HG03135 (cell line): ENCODE results near the gene NUBPL.
"Not testable (repeated sequence)": the region's sequence is repeated elsewhere in the genome, so short reads cannot be mapped to it uniquely, and the experiment has no call there.

Source experiments
- ATAC-seq: cut with Tn5 transposase; IDR thresholded peaks from one replicate; pipeline ENCODE4 v1.9.1; 2021; ENCODE audit warnings: mild to moderate bottlenecking, moderate library complexity; ENCODE audit not compliant: unreplicated experiment

NUBPL gene

GRCh38 chr14:31868096-31868495 lies 306.9 kb downstream of the NUBPL start:
- not testable (repeated sequence) for ATAC-seq

DNA sequence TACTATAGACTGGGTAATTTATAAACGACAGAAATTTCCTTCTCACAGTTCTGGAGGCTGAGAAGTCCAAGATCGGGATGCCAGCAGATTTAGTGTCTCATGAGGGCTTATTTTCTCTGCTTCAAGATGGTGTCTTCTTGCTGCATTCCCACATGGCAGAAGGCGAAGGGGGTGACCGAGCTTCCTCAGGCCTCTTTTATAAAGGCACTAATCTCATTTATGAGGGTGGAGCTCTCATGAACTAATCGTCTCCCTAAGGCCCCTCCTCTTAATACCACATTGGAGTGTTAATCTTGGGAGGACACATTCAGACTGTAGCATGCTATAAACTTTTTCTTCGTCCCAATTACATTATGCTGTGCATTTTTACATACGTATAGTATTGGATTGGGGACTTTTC lies 315.5 kb downstream of the NUBPL start:
- no peak for ATAC-seq

DNA sequence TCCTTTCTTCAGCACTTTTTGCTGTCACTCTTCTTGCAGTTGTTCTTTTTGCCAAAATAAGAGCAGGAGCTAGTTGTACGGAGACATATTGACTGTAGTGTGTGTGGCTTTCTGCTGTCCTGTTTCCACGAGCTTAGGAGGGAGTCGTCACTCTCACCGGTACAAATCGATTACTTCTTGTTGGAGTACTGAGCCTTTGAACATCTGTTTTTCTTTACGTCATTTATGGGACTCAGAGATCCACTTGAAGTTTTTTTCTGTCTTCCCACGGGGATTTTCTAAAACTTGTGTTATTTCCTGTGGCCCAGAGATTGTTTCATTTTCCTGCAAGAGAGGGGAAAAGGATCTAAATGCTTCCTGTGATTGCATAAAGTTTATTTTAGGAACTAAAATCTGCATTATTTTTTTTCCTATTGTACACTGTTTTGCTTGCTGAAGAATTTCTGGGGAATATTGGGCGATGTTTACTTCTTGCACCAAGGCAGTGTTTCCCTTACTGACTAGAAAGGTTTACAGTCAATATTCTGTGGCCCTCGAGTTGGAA lies 316.1 kb downstream of the NUBPL start:
- no peak for ATAC-seq

DNA sequence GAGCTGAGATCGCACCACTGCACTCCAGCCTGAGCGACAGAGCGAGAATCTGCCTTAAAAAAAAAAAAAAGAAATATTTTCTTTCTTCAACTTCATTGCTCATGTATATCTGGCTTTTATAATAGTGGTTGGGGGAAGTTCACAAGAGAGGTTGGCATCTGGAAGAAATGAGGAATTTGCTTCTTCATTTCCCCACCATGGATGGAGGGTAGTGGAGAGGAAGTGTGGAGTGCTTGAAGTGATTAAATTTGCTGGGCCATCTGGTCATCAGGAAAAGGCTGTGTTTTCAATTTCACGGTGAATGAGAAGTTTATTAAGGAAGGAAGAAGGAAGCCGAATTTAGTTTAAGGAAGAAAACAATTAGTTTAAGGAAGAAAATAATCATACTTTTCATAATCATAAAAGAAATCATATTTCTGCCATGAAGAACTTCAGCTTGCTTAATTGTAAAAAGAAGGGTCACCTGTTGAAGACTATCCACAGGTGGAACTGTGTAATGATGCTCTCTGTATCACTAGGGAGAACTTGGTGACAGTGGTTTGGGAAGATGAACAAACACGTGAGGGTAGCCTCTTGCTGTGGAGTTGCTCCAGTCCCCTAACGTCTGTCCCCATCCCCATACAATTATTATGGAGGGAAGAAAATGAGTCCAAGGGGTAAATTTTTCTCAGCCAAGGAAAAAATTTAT lies 318.6 kb downstream of the NUBPL start:
- no peak for ATAC-seq

DNA sequence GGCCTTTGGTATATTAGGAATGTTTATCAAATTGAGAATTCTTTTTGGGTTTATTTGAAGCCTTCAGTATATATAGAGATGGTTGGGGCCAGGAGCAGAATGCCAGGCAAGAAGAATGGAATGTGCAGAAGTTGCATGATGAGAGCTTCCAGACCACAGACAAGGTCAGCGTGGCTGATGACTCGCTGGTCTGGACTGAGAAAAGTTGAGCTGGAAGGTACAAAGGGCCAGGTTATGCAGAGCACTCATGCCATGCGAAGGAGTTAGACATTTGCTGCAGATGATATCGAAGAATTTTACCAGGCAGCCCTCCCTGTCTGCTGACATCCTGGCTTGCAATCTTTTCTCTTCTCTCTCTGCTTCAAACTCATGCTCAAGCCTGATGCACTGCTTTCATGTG lies 319.7 kb downstream of the NUBPL start:
- ATAC-seq: no peak

- ATAC-seq: no peak
Observed at GRCh38 chr14:31881531-31882310, 320.5 kb downstream of the NUBPL start.

GRCh38 chr14:31884238-31884637 lies 323.0 kb downstream of the NUBPL start:
- no peak for ATAC-seq

DNA sequence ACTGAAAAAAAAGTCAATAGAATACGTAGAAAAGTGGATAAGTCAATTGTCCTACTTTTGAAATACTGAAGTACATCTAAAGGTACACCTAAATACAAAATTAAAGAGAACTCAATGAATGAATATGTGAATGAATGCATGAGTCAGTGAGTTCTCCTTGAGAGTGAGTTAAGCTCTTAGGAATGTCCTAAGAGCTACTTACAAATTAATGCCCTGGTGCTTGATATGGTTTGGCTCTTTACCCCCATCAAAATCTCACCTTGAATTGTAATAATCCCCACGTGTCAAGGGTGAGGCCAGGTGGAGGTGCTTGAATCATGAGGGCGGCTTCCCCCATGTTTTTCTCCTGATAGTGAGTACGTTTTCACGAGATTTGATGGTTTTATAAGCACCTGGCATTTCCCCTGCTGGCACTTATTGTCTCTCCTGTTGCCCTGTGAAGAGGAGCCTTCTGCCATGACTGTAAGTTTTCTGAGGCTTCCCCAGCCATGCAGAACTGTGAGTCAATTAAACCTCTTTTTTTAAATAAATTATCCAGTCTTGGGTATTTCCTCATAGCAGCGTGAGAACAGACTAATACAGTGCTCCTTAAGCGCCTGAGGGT lies 323.7 kb downstream of the NUBPL start:
- ATAC-seq: no peak

- ATAC-seq: no peak
Observed at GRCh38 chr14:31886156-31886835, 325.1 kb downstream of the NUBPL start.

DNA sequence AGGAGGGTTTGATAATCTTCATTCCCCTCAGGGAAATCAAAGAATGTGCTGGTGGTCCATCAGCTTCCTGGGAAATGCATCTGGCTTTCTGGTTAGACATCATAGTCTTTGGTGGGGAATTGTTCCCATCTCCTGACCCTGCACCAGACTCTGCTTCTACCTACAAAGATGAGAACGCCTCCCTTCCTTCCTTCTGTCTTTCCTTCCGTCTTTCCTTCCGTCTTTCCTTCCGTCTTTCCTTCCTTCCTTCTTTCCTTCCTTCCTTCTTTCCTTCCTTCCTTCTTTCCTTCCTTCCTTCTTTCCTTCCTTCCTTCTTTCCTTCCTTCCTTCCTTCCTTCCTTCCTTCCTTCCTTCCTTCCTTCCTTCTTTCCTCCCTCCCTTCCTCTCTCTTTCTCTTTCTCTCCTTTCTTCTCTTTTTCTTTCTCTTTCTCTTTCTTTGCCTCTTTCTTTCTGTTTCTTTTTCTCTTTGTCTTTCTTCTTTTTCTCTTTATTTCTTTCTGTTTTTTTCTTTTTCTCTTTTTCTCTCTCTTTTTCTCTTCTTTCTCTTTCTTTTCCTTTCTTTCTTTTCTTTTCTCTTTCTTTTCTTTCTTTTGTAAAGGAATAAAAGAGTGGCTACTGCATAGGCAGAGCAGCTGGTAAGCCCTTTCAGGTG lies 326.9 kb downstream of the NUBPL start:
- ATAC-seq: no peak

DNA sequence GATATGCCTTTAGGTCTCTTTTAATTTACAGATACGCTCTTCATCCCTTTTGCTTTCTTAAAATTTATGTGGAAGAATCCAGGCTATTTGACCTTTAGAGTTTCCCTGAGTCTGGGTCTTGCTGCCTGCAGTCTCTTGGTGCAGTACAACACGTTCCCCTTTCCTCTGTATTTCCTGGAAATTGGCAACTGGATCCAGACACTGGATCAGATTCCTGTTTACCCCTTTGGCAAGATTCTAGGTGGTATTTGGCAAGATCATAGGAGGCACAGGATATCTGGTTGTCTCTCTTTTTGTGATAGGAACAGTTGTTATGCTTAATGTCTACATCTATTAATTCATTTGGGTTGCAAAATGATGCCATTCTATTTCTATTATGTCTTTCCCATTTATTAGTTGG lies 328.1 kb downstream of the NUBPL start:
- no peak for ATAC-seq

DNA sequence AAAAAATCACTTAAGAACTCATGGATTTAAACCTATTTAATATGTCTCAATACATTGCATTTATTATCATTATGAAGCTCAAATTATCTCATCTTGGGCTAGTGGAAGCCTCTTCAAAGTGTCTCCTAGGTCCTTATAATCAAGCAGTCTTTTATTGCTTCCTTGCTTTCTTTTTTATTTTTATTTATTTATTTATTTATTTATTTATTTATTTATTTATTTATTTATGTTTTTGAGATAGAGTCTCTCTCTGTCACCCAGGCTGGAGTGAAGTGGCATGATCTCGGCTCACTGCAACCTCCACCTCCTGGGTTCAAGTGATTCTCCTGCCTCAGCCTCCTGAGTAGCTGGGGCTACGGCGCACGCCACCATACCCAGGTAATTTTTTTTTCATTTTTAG lies 329.0 kb downstream of the NUBPL start:
- ATAC-seq: not testable (repeated sequence)

DNA sequence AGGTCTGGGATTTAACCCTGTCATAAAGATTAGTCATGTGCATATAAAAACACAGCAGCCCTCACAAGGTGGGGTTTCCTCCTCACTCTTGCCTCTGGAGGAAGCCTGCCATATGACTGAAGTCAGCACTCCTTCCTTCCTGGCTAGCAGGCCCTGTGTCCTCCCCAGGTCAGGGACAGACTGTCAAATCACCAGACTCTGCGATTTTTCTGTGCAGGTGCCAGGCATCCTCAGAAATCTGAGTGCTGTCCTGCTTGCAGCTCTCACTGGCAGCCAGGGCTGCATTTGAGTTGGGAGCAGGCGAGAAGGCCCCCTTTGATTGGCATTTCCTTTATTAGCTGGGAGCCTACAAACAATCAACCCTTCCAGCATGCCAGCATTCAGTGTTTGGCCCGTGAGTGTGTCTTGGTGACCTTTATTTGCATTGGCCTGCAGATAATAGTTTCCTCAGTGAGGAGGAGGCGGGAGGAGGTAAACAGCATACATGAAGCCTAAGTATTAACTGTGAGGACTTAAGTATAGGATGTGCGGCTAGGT lies 332.1 kb downstream of the NUBPL start:
- no peak for ATAC-seq

- no peak for ATAC-seq
Observed at GRCh38 chr14:31894351-31894750, 333.1 kb downstream of the NUBPL start.

GRCh38 chr14:31895206-31895605 lies 334.0 kb downstream of the NUBPL start:
- no peak for ATAC-seq

- no peak for ATAC-seq
Observed at GRCh38 chr14:31895646-31896045, 334.4 kb downstream of the NUBPL start.

GRCh38 chr14:31897581-31898186 lies 336.5 kb downstream of the NUBPL start:
- no peak for ATAC-seq

DNA sequence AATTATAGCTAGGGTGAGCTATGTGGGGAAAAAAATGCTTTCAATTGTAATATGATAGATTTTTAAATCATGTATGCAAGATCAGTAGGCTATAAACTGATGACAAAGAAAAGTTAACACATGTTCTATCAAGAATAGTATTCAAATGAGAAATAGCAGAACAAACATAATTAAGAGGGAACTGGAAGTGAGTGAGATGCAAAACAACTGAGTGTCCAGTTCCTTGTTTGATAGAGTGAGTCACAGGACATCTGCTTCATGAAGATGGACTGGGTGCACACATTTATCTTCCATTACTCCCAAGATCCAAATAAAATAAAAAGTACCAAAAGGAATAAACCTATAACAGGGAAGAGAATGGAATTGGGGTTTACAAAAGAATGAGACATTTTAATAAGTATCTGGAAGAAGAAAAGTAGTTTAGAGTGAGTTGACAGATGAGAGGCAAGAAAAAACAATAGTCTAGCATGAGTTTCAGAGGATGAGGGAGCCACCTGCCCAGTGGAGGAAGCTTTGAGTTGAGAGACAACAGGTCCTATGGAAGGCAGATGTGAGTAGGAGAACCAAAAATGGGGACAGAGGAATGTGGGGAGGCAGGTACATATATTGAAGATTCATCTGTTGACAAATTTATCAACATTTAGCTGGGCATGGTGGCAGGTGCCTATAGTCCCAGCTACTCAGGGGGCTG lies 337.8 kb downstream of the NUBPL start:
- ATAC-seq: no peak

- ATAC-seq: no peak
Observed at GRCh38 chr14:31902002-31902401, 340.8 kb downstream of the NUBPL start.
